Activated naive CD8-positive, alpha-beta T cell treated with anti-CD3 and anti-CD28 coated beads, Interleukin-2, amount 50 U/mL, for 16 hours (primary cell): ENCODE results near the gene APCDD1.

Experiments used
- DNase-seq: peaks from one replicate; pipeline ENCODE4 v3.0.0-alpha.2; 2020; ENCODE audit warnings: low read depth, low spot score

APCDD1 gene

DNA sequence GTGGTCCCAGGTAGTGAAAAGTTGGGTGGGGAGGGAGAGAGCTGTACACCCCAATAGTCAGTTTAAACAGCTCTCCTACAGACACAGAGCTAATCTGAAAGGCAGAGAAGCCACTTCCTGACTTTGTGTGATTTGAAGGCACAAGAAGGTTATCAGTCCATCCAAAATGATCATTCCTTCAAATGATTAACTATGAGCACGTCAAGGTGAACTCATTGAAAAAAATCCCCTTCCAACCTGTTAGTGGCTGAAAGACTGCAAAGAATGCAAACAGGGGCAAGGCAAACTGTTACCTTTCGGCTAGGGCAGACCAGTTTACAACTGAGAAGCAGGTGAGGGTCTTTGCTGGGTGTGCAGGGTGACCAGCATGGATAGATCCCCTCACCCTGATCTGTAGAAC, 22.8 kb upstream of the APCDD1 start:
- DNase-seq: no peak

DNA sequence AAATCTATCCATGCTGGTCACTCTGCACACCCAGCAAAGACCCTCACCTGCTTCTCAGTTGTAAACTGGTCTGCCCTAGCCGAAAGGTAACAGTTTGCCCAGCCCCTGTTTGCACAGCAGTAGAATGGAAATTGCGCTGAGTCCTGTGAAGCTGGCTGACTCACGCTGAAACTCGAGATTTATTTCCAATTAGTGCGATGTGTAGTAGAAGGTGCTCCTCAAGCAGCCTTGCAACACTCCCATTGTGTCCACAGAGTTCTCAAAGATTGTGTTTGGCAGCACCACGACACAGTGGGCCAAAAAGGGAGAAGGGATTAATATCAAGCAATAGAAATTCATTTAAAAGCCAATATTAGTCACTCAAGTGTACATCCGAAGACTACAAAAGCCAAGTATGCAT, 21.7 kb upstream of the APCDD1 start:
- no peak for DNase-seq

- DNase-seq: no peak
These were observed 18.3 kb upstream of the APCDD1 start for GRCh38 chr18:10436160-10436559.

DNA sequence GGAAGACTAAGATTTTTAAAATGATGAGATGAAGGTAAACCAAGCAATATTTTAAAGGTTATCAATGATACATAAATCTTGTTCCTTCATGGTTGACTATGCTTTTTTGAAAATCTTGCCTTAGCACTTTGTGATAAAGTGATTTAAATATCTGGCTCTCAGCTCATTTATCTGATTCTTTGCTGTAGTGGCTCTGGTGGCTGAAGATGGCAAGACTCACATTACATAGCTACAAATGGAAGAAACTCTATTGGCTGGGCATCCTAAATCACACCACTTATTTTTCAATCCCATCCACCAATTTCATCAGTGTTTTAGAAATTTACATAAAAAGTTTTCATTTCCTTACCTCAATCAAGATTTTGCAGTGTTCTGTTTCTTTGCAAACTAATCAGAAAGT, 16.6 kb upstream of the APCDD1 start:
- DNase-seq: no peak

DNA sequence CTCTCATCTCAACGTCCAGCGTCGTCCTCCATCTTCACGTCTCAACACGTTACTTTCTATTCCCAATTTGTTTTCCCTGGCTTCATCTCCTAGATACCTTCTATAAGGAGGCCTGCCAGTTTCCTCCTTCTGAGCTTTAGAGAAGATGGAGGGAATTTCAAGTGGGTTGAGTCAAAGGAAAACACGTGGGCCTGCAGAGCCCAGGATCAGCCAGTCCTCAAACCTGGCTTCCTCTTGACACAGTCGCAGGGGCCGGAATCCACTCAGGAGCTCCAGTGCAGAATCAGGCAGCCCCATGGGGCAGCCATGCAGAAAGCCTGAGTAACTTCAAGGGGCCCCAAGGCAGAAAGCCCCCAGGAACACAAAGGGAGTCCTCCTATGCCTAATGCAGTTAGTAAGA, 14.5 kb upstream of the APCDD1 start:
- DNase-seq: no peak

- no peak for DNase-seq
These were observed 13.6 kb upstream of the APCDD1 start for GRCh38 chr18:10440884-10441283.

DNA sequence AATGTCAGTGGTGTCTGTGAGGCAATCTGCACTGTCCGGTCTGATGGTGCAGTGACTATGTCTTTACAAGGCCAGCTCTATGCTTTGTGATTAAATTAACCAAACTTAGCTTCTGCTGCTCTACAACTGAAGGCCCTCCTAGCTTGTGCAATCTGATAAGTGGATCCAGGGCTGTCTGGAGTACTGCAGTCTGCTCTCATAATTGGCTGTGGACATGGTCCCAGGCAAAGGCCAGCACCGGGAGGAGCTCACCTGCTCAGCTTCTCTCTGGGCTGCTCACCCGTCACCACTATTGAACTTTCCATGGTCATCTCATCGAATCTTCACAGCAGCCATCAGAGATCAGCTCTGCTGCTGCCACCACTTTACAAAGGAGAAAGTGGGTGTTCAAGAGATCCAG, 13.0 kb upstream of the APCDD1 start:
- no peak for DNase-seq

GRCh38 chr18:10442551-10442971, 11.9 kb upstream of the APCDD1 start:
- no peak for DNase-seq

DNA sequence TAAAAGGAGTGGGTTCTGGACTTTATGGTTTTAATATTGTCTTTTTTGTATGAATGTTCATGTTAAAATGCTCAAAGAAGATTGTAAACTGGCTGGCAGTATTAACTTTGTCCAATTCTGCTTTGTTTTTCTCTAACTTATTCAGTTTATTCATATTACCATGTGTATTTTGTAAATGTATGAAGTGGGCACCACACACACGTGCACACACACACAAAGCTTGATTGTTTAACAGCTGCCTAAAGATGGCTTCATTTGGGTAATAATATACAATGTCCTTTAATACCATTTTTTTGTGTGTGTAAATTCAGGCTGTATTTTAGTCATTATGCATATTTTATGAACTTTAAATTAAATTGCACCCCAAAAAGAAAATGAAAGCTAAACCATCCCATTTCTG, 11.4 kb upstream of the APCDD1 start:
- DNase-seq: no peak

- no peak for DNase-seq
These were observed 10.0 kb upstream of the APCDD1 start for GRCh38 chr18:10444314-10445006.

- no peak for DNase-seq
These were observed 5.0 kb upstream of the APCDD1 start for GRCh38 chr18:10449396-10449795.

GRCh38 chr18:10450986-10451385, 3.4 kb upstream of the APCDD1 start:
- no peak for DNase-seq

GRCh38 chr18:10453261-10453805, 1.1 kb upstream of the APCDD1 start:
- DNase-seq: no peak

- DNase-seq: no peak
These were observed 484 bp downstream of the APCDD1 start for GRCh38 chr18:10454681-10455557.

GRCh38 chr18:10455726-10456453, 1.5 kb downstream of the APCDD1 start:
- no peak for DNase-seq

GRCh38 chr18:10456718-10457117, 2.3 kb downstream of the APCDD1 start:
- DNase-seq: no peak

DNA sequence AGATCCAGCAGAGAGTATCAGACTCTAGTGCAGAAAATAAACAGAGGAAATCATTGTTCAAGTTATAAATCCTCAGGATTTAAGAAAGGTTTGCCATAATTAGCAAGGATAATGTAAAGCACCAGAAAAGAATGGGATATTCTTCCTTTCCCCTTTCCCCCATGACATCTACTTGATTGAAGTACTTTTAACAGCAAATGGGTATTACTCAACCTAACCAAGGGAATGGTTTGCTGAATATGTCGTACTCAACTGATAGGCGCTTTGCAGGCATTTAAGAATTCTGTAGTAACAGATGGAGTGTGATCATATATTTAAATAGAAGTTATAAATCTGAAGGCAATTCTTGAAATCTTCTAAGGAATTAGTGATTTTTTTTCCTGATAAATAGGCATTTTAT, 2.7 kb downstream of the APCDD1 start:
- DNase-seq: no peak

- no peak for DNase-seq
These were observed 3.3 kb downstream of the APCDD1 start for GRCh38 chr18:10457767-10458166.

DNA sequence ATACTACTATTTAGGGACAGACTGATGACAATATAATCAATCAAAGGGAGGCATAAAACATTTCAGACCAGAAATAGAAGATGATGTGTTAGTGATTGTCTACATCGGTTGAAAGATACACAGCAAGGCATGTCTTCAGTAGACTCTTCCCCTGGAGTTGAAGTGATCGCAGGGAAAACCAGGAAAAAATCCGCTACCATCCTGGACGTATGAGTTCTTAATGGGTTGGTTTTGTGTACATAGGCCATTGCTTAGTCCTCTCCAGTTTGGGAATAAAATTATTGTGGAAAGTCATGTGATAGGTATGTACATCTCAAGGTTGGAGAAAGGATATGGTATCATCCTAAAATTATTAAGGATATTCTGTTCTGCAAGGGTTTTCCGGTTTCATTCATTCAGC, 4.3 kb downstream of the APCDD1 start:
- DNase-seq: no peak

DNA sequence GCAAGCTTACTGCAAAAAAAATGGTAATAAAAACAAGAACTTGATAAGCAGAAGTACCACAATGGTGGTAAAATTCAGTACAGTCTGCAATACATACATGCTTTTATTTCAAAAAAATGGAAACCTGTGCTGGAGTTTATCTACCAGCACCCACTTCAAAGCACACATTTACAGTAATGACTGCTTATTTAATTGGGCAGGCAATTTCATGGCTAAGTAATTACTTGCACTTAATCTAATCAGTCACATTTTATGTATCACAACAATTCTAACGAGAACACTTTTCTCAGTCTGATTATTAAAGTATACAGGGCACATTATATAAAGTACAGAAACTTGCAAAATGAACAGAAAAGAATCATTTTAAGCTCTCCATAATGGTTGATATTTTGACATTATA, 5.2 kb downstream of the APCDD1 start:
- DNase-seq: no peak

- no peak for DNase-seq
These were observed 6.1 kb downstream of the APCDD1 start for GRCh38 chr18:10460414-10461018.

DNA sequence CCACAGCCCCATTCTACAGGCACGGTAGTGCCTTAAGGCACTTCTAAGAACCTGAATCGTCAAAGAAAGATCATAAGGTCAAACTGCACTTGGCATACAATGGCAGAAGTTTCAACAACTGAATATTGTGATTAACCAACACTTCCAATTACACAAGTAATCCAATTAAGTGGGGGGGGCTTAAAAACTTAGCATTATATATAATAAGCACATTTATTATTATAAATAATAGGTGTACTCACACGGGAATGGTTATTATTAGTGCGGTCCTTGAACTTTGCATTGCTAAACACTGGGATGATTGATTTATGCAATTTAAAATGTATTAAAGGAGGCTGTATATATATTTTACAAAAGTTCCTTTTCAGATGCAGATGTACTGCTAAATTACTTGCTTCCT, 7.6 kb downstream of the APCDD1 start:
- no peak for DNase-seq
